AG09309 (cell line): ENCODE results near the gene BICRAL.

Source experiments
- DNase-seq: peaks from one replicate; pipeline ENCODE4 v3.0.0-alpha.2; 2010; ENCODE audit warnings: low read depth
- H3K4me3 ChIP-seq: 2 replicates; pipeline ENCODE4 v1.5.1; 2011; ENCODE audit warnings: mild to moderate bottlenecking, low read depth, low read length, moderate library complexity; ENCODE audit not compliant: control insufficient read depth
- TF ChIP-seq, protein P1 (sequence below): IDR thresholded peaks from 2 replicates; pipeline ENCODE4 v1.5.1; 2011; ENCODE audit warnings: mild to moderate bottlenecking, low read depth, low read length, inconsistent platforms; ENCODE audit not compliant: insufficient read depth, control insufficient read depth; ENCODE audit errors: missing control alignments

The BICRAL gene

DNA sequence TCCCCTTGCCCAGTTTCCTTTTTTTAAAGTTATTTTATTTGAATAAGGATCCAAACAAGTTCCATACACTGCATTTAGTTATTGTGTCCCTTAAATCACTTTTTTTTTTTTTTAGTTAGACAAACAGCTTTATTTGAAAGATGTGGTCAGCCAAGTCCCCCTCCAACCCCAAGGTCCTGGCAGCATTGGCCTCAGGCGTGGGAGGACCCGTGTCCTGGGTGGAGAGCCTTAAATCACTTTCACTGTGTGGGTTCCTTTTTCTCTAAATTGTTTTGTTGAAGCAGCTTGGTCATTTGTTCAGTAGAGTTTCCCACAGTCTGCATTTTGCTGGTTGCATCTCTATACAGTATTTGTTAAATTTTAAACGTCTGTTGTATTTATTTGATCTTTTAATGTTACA is 30.8 kb upstream of the BICRAL start:
- TF ChIP-seq, protein P1, sequence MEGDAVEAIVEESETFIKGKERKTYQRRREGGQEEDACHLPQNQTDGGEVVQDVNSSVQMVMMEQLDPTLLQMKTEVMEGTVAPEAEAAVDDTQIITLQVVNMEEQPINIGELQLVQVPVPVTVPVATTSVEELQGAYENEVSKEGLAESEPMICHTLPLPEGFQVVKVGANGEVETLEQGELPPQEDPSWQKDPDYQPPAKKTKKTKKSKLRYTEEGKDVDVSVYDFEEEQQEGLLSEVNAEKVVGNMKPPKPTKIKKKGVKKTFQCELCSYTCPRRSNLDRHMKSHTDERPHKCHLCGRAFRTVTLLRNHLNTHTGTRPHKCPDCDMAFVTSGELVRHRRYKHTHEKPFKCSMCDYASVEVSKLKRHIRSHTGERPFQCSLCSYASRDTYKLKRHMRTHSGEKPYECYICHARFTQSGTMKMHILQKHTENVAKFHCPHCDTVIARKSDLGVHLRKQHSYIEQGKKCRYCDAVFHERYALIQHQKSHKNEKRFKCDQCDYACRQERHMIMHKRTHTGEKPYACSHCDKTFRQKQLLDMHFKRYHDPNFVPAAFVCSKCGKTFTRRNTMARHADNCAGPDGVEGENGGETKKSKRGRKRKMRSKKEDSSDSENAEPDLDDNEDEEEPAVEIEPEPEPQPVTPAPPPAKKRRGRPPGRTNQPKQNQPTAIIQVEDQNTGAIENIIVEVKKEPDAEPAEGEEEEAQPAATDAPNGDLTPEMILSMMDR: no peak
- H3K4me3 ChIP-seq: no peak overlapping the region
- DNase-seq: no peak

DNA sequence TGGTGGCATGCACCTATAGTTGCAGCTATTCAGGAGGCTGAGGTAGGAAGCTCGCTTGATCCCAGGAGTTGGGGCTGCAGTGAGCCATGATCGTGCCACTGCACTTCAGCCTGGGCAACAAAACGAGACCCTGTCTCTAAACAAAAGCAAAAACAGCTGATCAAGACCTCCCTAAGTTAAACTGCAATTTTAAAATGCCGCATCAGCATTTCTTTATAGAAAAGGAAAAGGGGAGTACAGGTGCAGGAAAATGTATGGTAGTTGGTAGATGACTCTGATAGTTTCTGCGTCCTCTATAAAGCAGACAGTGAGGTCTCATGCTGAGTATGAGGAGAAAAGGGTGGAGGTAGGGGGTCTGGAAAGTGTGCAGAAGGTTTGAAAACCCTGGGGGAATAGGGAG is 27.1 kb upstream of the BICRAL start:
- no peak for DNase-seq
- TF ChIP-seq, protein P1: no peak
- no peak overlapping the region for H3K4me3 ChIP-seq

DNA sequence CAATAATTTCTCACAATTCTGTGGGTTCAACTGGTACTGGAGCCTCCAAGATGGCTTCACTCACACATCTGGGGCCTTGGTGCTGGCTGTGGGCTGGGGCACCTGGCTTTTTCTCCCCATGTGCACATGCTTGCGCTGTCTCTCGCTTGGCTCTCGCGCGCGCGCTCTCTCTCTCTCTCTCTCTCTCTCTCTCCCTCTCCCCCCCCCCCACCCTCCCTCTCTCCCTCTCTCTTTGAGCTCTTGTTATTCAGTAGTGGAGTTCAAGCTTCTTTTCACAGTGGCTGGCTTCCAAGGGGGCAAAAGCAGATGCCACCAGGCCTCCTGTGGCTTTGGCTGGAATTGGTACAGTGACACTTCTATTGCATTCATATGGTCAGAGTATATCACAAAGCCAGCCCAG is 25.1 kb upstream of the BICRAL start:
- no peak for DNase-seq
- TF ChIP-seq, protein P1: no peak

DNA sequence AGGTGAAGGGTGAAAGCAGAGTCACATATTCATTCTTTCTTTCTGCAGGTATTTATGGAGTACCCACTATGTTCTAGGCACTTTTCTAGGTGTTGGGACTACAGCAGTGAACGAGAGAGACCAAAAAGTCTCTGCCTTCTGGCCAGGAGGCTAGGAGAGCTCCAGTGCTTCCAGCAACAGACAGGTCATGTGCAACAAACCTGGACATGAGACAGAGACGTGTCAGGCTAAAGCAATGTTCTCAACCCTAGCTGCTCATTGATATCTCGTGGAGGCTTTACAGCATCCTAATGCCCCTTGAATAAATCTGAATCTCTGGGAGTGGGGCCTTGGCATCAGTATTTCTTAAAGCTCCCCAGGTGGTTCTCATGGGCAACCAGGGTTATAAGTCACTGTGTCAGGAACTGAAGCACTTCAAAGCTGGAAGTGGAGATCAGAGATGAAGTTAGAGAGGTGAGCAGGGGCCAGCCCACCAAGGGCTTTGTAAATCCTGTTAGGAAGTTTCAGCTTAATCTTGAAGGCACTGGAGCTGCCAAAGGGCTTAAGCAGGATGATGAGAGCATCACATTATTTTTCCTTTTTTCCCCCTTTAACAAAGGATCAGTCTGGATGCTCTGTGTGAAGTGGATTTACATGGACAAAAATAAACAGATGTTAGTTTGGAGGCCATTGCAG is 23.0 kb upstream of the BICRAL start:
- no peak for DNase-seq
- H3K4me3 ChIP-seq: no peak overlapping the region
- TF ChIP-seq, protein P1: no peak

More for the DNA sequence above, 25.1 kb upstream of the BICRAL start:
- H3K4me3 ChIP-seq: no peak overlapping the region

DNA sequence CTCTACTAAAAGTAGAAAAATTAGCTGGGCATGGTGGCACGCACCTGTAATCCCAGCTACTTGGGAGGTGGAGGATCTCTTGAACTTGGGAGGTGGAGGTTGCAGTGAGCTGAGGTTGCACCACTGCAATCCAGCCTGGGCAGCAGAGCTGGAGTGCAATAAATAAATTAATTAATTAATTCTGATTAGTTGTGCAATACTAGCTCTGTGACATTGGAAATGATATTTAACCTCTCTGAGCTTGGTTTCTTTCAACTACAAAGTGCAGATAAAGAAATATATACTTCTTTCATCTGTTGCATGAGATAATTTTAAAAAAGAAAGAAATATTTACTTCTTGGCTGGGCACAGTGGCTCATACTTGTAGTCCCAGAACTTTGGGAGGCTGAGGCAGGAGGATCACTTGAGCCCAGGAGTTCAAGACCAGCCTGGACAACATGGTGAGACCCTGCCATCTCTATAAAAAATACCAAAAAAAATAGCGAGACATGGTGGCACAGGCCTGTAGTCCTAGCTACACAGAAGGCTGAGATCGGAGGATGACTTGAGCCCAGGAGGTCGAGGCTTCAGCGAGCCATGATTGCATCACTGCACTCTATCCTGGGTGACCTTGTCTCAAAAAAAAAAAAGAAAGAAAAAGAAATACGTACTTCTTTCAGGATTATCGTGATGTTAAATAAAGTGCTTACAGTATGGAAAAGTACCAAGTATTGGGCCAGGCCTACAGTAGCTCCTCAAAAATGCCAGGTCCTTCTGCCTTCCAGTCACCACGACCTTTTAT is 20.4 kb upstream of the BICRAL start:
- no peak overlapping the region for H3K4me3 ChIP-seq
- no peak for DNase-seq
- TF ChIP-seq, protein P1: no peak

DNA sequence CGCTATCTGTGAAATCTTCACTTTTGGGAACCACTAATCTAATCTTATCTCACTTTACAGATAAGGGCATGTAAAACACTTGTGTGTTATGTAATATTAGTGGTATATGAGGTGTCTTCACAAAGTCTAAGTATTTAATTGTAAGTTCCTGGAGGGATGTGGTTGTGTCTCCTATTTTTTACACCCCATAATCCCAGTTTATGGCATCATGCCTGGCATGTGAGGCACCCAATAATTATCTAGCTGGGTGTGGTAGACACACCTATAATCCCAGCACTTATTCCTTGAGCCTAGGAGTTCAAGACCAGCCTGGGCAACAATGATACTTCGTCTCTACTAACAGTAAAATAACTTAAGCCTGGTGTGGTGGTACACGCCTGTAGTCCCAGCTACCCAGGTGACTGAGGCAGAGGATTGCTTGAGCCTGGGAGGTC is 19.4 kb upstream of the BICRAL start:
- TF ChIP-seq, protein P1: no peak
- no peak overlapping the region for H3K4me3 ChIP-seq
- no peak for DNase-seq
